ENCODE measurements around the gene C2CD4D. TPM values are rescaled to one million over a fixed set of nuclear protein-coding genes. Genes with fewer than 3 reads are reported as not detected.

C2CD4D gene
- total RNA-seq, 1 donor from 2014 or later: not detected

- H3K79me2 ChIP-seq (ENCODE audit: low read depth): no peaks in the 10 kb centered on the region
- TF ChIP-seq, protein P1, sequence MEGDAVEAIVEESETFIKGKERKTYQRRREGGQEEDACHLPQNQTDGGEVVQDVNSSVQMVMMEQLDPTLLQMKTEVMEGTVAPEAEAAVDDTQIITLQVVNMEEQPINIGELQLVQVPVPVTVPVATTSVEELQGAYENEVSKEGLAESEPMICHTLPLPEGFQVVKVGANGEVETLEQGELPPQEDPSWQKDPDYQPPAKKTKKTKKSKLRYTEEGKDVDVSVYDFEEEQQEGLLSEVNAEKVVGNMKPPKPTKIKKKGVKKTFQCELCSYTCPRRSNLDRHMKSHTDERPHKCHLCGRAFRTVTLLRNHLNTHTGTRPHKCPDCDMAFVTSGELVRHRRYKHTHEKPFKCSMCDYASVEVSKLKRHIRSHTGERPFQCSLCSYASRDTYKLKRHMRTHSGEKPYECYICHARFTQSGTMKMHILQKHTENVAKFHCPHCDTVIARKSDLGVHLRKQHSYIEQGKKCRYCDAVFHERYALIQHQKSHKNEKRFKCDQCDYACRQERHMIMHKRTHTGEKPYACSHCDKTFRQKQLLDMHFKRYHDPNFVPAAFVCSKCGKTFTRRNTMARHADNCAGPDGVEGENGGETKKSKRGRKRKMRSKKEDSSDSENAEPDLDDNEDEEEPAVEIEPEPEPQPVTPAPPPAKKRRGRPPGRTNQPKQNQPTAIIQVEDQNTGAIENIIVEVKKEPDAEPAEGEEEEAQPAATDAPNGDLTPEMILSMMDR (IDR thresholded peaks at IDR 0.05): no peak
- no peak for TF ChIP-seq EZH2 (IDR thresholded peaks at IDR 0.05)
- TF ChIP-seq EZH2phosphoT487 (IDR thresholded peaks at IDR 0.05): no peak
- no peaks in the 10 kb centered on the region for H3K4me1 ChIP-seq
- H3K9ac ChIP-seq: no peak overlapping the region
- H3K36me3 Mint-ChIP-seq: no peaks in the 10 kb centered on the region
- H3K36me3 ChIP-seq: no peaks in the 10 kb centered on the region
- H3K4me3 ChIP-seq: no peak overlapping the region
- no peak overlapping the region for H3K27ac ChIP-seq
- no peak overlapping the region for H3K4me2 ChIP-seq
- no peaks in the 10 kb centered on the region for H3K9me3 Mint-ChIP-seq
- H3F3A ChIP-seq (ENCODE audit: low read depth): no peaks in the 10 kb centered on the region
- H2AFZ ChIP-seq (replicated peaks): no peak overlapping the region
- H3K27me3 ChIP-seq: no peaks in the 10 kb centered on the region
- peaks cover 7% of the 10 kb centered on the region for H3K27me3 Mint-ChIP-seq (ENCODE audit: insufficient read depth, low read depth)
- DNase-seq (ENCODE audit: low spot score): no peak
- H3K9me3 ChIP-seq (ENCODE audit: low read depth): no peaks in the 10 kb centered on the region
- no peak overlapping the region for H3K4me3 Mint-ChIP-seq
- H3K4me1 Mint-ChIP-seq: peaks cover 10% of the 10 kb centered on the region
- no peak overlapping the region for H3K27ac Mint-ChIP-seq
- H4K20me1 ChIP-seq (ENCODE audit: low read depth): no peaks in the 10 kb centered on the region
Measured at GRCh38 chr1:151809290-151809984, 30.2 kb downstream of the C2CD4D start.

GRCh38 chr1:151807766-151808165 lies 31.9 kb downstream of the C2CD4D start:
- Histone ChIP-seq H3K9ac (no peak overlapping the region), H3K4me1 (no peaks in the 10 kb centered on the region), H4K20me1 (ENCODE audit: low read depth) (no peaks in the 10 kb centered on the region), H3F3A (ENCODE audit: low read depth) (no peaks in the 10 kb centered on the region), H2AFZ (replicated peaks) (no peak overlapping the region), H3K4me2 (no peak overlapping the region), H3K4me3 (no peak overlapping the region), H3K27me3 (no peaks in the 10 kb centered on the region), H3K36me3 (no peaks in the 10 kb centered on the region), H3K9me3 (ENCODE audit: low read depth) (no peaks in the 10 kb centered on the region), H3K79me2 (ENCODE audit: low read depth) (no peaks in the 10 kb centered on the region), H3K27ac (no peak overlapping the region)
- Mint-ChIP-seq H3K9me3 (no peaks in the 10 kb centered on the region), H3K27ac (no peak overlapping the region), H3K36me3 (no peaks in the 10 kb centered on the region), H3K4me1 (peaks cover 10% of the 10 kb centered on the region), H3K27me3 (ENCODE audit: insufficient read depth, low read depth) (peaks cover 9% of the 10 kb centered on the region), H3K4me3 (no peak overlapping the region)
- no peak for DNase-seq (ENCODE audit: low spot score)
- TF ChIP-seq, protein P1 (IDR thresholded peaks at IDR 0.05): no peak
- TF ChIP-seq EZH2phosphoT487 (IDR thresholded peaks at IDR 0.05) (no peak), EZH2 (IDR thresholded peaks at IDR 0.05) (no peak)

DNA sequence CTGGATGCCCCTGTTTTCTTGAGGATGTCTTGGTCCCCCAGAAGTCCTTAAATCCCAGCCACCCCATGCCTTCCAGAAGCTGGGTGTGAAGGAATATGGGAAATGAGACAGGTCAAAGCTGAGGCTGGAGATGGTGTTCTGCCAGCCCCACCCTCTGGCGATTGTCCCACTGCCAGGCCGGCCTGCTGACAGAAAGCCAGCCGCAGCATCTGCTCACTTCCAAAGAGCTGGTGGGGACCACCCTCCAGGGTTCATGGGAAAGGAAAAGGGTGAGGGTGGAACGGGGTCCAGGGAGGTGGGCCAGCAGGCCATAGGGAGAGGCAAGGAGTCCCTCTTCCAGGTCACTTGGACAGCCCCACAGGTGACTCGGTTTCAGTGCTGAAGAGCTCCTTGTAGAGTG lies 32.5 kb downstream of the C2CD4D start:
- H3K27ac ChIP-seq: no peak overlapping the region
- H3K9me3 Mint-ChIP-seq: no peaks in the 10 kb centered on the region
- no peak overlapping the region for H3K4me2 ChIP-seq
- no peaks in the 10 kb centered on the region for H3K9me3 ChIP-seq (ENCODE audit: low read depth)
- H3K36me3 ChIP-seq: no peaks in the 10 kb centered on the region
- DNase-seq (ENCODE audit: low spot score): no peak
- H2AFZ ChIP-seq (replicated peaks): no peak overlapping the region
- H3K4me1 Mint-ChIP-seq: peaks cover 10% of the 10 kb centered on the region
- no peaks in the 10 kb centered on the region for H3K4me1 ChIP-seq
- no peaks in the 10 kb centered on the region for H3F3A ChIP-seq (ENCODE audit: low read depth)
- H4K20me1 ChIP-seq (ENCODE audit: low read depth): no peaks in the 10 kb centered on the region
- no peak overlapping the region for H3K4me3 Mint-ChIP-seq
- TF ChIP-seq, protein P1 (IDR thresholded peaks at IDR 0.05): no peak
- no peak for TF ChIP-seq EZH2phosphoT487 (IDR thresholded peaks at IDR 0.05)
- no peak for TF ChIP-seq EZH2 (IDR thresholded peaks at IDR 0.05)
- H3K27ac Mint-ChIP-seq: no peak overlapping the region
- peaks cover 9% of the 10 kb centered on the region for H3K27me3 Mint-ChIP-seq (ENCODE audit: insufficient read depth, low read depth)
- H3K36me3 Mint-ChIP-seq: no peaks in the 10 kb centered on the region
- no peaks in the 10 kb centered on the region for H3K27me3 ChIP-seq
- H3K9ac ChIP-seq: no peak overlapping the region
- no peak overlapping the region for H3K4me3 ChIP-seq
- H3K79me2 ChIP-seq (ENCODE audit: low read depth): no peaks in the 10 kb centered on the region
